Thyroid gland (tissue), 4 donors: ENCODE data around the gene CAPN10. TPM values are rescaled to one million over a fixed set of nuclear protein-coding genes. Genes with fewer than 3 reads are reported as not detected.

Experiments used
- DNase-seq, 2 donors: peaks; one replicate each; pipeline ENCODE4 v3.0.0-alpha.2; 2019
- H3K27ac ChIP-seq, 3 donors: fragments of 200-600 bp; sonication (generic); 1 replicate in 2 of 3; 2 replicates in 1 of 3; pipeline ENCODE4 v1.5.1; 2016 to 2019; ENCODE audit warnings: mild to moderate bottlenecking in 1 of 3, moderate library complexity in 1 of 3
- H3K27me3 ChIP-seq: fragments of 200-600 bp; sonication (generic); one replicate; pipeline ENCODE4 v1.5.1; 2019
- H3K36me3 ChIP-seq, 2 donors: fragments of 200-600 bp; sonication (generic); one replicate each; pipeline ENCODE4 v1.5.1; 2016 to 2019
- H3K4me1 ChIP-seq, 2 donors: fragments of 200-600 bp; sonication (generic); one replicate each; pipeline ENCODE4 v1.5.1; 2017 to 2019
- H3K4me3 ChIP-seq, 3 donors: fragments of 200-600 bp; sonication (generic); replicated peaks in 1 of 3; 1 replicate in 2 of 3; 2 replicates in 1 of 3; pipeline ENCODE4 v1.5.1; 2016; ENCODE audit warnings: mild to moderate bottlenecking in 1 of 3
- H3K9me3 ChIP-seq: fragments of 200-600 bp; sonication (generic); one replicate; pipeline ENCODE4 v1.5.1; 2017
- POLR2A ChIP-seq, 2 donors: fragments of 450-650 bp; IDR thresholded peaks; one replicate each; pipeline ENCODE4 v1.6.1; 2017; ENCODE audit warnings: antibody characterized with exemption in 2 of 2, mild to moderate bottlenecking in 2 of 2, moderate library complexity in 1 of 2
- WGBS, 2 donors: methylation state at CpG; one replicate each; pipeline ENCODE4 v1.1.5; 2017; 5-methylcytosine and 5-hydroxymethylcytosine counted together
- intact Hi-C: fragments of 100-400 bp; cut with DNase I; formaldehyde crosslinking; loops from one replicate; pipeline ENCODE4 v1.15.1; 2023
- total RNA-seq, 4 donors: library from RNA; depleted of rRNA; stranded (reverse); fragments of >200 nt; gene quantifications; one replicate each; pipeline ENCODE4 v1.2.3, GENCODE V29; 2016
- TF ChIP-seq, protein P1 (sequence below), 6 experiments: fragments of 200-600 bp in 3 of 6; fragments of 450-650 bp in 3 of 6; sonication (generic) in 3 of 6; IDR thresholded peaks; one replicate each; pipeline ENCODE4 v1.5.1; 2016 to 2019; ENCODE audit warnings: antibody characterized with exemption in 6 of 6, mild to moderate bottlenecking in 2 of 6, inconsistent platforms in 1 of 6, moderate library complexity in 1 of 6

Gene CAPN10
- total RNA-seq, 4 donors from 2014 or later = 19.3 to 25.3 (median 21.7) TPM

GRCh38 chr2:240570531-240571313 lies 15.8 kb upstream of the CAPN10 start:
- TF ChIP-seq, protein P1, sequence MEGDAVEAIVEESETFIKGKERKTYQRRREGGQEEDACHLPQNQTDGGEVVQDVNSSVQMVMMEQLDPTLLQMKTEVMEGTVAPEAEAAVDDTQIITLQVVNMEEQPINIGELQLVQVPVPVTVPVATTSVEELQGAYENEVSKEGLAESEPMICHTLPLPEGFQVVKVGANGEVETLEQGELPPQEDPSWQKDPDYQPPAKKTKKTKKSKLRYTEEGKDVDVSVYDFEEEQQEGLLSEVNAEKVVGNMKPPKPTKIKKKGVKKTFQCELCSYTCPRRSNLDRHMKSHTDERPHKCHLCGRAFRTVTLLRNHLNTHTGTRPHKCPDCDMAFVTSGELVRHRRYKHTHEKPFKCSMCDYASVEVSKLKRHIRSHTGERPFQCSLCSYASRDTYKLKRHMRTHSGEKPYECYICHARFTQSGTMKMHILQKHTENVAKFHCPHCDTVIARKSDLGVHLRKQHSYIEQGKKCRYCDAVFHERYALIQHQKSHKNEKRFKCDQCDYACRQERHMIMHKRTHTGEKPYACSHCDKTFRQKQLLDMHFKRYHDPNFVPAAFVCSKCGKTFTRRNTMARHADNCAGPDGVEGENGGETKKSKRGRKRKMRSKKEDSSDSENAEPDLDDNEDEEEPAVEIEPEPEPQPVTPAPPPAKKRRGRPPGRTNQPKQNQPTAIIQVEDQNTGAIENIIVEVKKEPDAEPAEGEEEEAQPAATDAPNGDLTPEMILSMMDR (IDR thresholded peaks at IDR 0.05) = no peak
- TF ChIP-seq POLR2A (IDR thresholded peaks at IDR 0.05) = no peak
- peak in 1 of 2 donors; percentile 1 for DNase-seq
- H3K9me3 ChIP-seq = no peaks in the 10 kb centered on the region
- intact Hi-C loops = no loop called here
- no peaks in the 10 kb centered on the region for H3K27me3 ChIP-seq
- no peak overlapping the region for H3K27ac ChIP-seq
- WGBS, 2 donors = 82 to 87% methylated on average over 8 to 9 of the region's 11 CpGs
- H3K4me1 ChIP-seq = peaks cover 29 to 39% of the 10 kb centered on the region in 2 donors
- no peak overlapping the region for H3K4me3 ChIP-seq
- peaks cover 10 to 16% of the 10 kb centered on the region in 2 donors for H3K36me3 ChIP-seq

GRCh38 chr2:240571314-240571973 lies 15.1 kb upstream of the CAPN10 start:
- no peaks in the 10 kb centered on the region for H3K9me3 ChIP-seq
- intact Hi-C loops = no loop called here

GRCh38 chr2:240572141-240573031 lies 14.1 kb upstream of the CAPN10 start:
- TF ChIP-seq POLR2A (IDR thresholded peaks at IDR 0.05) = no peak
- TF ChIP-seq, protein P1 (IDR thresholded peaks at IDR 0.05) = no peak
- intact Hi-C loops = no loop called here
- Histone ChIP-seq H3K9me3 (no peaks in the 10 kb centered on the region), H3K4me3 (no peak overlapping the region), H3K4me1 (peaks cover 15 to 24% of the 10 kb centered on the region in 2 donors), H3K27me3 (no peaks in the 10 kb centered on the region), H3K36me3 (peaks cover 18 to 31% of the 10 kb centered on the region in 2 donors), H3K27ac (no peak overlapping the region)
- 88 to 95% methylated on average over 9 to 15 of the region's 30 CpGs for WGBS, 2 donors
- no peak for DNase-seq

More at GRCh38 chr2:240571314-240571973, 15.1 kb upstream of the CAPN10 start:
- Histone ChIP-seq H3K27me3 (no peaks in the 10 kb centered on the region), H3K4me1 (peaks cover 24 to 33% of the 10 kb centered on the region in 2 donors), H3K4me3 (no peak overlapping the region), H3K36me3 (peaks cover 11 to 21% of the 10 kb centered on the region in 2 donors), H3K27ac (no peak overlapping the region)
- DNase-seq = no peak
- TF ChIP-seq POLR2A (IDR thresholded peaks at IDR 0.05) = no peak
- TF ChIP-seq, protein P1 (IDR thresholded peaks at IDR 0.05) = no peak
- WGBS, 2 donors = 90 to 92% methylated on average over 18 of the region's 18 CpGs

GRCh38 chr2:240573071-240573515 lies 13.4 kb upstream of the CAPN10 start:
- Histone ChIP-seq H3K36me3 (peaks cover 23 to 38% of the 10 kb centered on the region in 2 donors), H3K27ac (no peak overlapping the region), H3K9me3 (no peaks in the 10 kb centered on the region), H3K4me1 (peaks cover 9 to 21% of the 10 kb centered on the region in 2 donors), H3K4me3 (no peak overlapping the region), H3K27me3 (no peaks in the 10 kb centered on the region)
- TF ChIP-seq POLR2A (IDR thresholded peaks at IDR 0.05) = no peak
- TF ChIP-seq, protein P1 (IDR thresholded peaks at IDR 0.05) = no peak
- DNase-seq = no peak
- intact Hi-C loops = no loop called here
- 82 to 92% methylated on average over 7 to 10 of the region's 20 CpGs for WGBS, 2 donors
